Panc1 (cell line): ENCODE measurements around the gene COL6A2.

Experiments
- CTCF ChIP-seq: fragments of 450-650 bp; IDR thresholded peaks from 2 replicates; pipeline ENCODE4 v1.5.1; 2017; ENCODE audit warnings: mild to moderate bottlenecking
- POLR2AphosphoS5 ChIP-seq: IDR thresholded peaks from 2 replicates; pipeline ENCODE4 v1.6.1; 2012; ENCODE audit warnings: mild to moderate bottlenecking, low read depth, low read length, moderate library complexity
- SIN3A ChIP-seq: IDR thresholded peaks from 2 replicates; pipeline ENCODE4 v1.6.1; 2012; ENCODE audit warnings: low read depth, mild to moderate bottlenecking, low read length, moderate library complexity, borderline replicate concordance; ENCODE audit not compliant: insufficient read depth
- TCF7L2 ChIP-seq: IDR thresholded peaks from 2 replicates; pipeline ENCODE4 v1.6.1; 2011; ENCODE audit warnings: mild to moderate bottlenecking, low read depth, low read length, inconsistent platforms

- TF ChIP-seq CTCF (no peak), POLR2AphosphoS5 (no peak), SIN3A (no peak), TCF7L2 (no peak)
Measured at GRCh38 chr21:46061950-46062349, 36.0 kb upstream of the COL6A2 start.
